ENCODE results near the gene SH2D5.

Gene SH2D5

DNA sequence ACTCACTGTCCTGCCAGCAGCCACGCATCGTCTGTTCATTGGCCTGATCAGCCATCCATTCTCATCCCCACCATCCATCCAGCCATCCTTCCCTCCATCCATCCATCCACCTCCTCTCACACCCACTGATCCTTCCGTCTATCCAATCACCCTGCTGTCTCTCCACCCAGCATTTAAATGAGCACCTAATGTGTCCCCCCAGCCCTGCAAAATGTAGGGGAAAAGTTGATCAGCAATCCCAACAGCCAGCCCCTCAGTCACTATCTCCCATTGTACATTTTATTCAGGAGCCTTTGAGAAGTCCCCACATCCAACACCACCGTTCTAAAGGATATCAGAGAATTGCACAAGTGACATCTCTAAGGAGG is 60.3 kb downstream of the SH2D5 start:
- TF ChIP-seq, protein P1, sequence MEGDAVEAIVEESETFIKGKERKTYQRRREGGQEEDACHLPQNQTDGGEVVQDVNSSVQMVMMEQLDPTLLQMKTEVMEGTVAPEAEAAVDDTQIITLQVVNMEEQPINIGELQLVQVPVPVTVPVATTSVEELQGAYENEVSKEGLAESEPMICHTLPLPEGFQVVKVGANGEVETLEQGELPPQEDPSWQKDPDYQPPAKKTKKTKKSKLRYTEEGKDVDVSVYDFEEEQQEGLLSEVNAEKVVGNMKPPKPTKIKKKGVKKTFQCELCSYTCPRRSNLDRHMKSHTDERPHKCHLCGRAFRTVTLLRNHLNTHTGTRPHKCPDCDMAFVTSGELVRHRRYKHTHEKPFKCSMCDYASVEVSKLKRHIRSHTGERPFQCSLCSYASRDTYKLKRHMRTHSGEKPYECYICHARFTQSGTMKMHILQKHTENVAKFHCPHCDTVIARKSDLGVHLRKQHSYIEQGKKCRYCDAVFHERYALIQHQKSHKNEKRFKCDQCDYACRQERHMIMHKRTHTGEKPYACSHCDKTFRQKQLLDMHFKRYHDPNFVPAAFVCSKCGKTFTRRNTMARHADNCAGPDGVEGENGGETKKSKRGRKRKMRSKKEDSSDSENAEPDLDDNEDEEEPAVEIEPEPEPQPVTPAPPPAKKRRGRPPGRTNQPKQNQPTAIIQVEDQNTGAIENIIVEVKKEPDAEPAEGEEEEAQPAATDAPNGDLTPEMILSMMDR (conservative IDR thresholded peaks at IDR 0.05; ENCODE audit: low read depth, low read length), result no peak
- no peak for DNase-seq (ENCODE audit: low read depth)
- no peak overlapping the region for H3K4me3 ChIP-seq (ENCODE audit: low read depth, low read length)

DNA sequence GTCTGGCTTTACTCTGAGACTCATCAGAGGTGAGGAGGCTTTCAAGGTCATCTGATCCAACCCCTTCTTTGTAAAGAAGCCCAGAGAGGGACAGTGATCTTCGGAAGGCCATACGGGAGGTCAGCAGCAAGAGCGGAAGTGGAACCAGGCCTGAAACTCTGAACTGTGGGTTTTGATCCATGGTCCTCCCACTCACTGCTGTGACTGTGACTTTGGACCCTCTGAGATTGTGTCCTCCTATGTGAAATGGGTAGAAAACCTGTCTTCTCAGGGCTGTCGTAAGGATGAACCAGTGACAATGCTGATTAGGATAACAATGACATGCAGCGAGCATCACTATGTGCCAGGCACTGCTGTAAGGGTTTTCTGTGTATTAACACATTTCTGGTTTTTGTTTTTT is 61.6 kb downstream of the SH2D5 start:
- no peak overlapping the region for H3K4me3 ChIP-seq (ENCODE audit: low read depth, low read length)
- DNase-seq (ENCODE audit: low read depth), result no peak
- TF ChIP-seq, protein P1 (conservative IDR thresholded peaks at IDR 0.05; ENCODE audit: low read depth, low read length), result no peak
